Omental fat pad (tissue), 4 donors: Measurements from ENCODE around the gene ECSCR. TPM values are rescaled to one million over a fixed set of nuclear protein-coding genes. Genes with fewer than 3 reads are reported as not detected.

Source experiments
- ATAC-seq: fragments of 150-250 bp; one replicate; pipeline ENCODE4 v1.9.1; 2016; ENCODE audit warnings: mild to moderate bottlenecking, moderate library complexity; ENCODE audit not compliant: low FRiP score
- DNase-seq: peaks from one replicate; pipeline ENCODE4 v3.0.0-alpha.2; 2019; ENCODE audit warnings: low spot score
- CTCF ChIP-seq, 3 donors: fragments of 450-650 bp; IDR thresholded peaks; one replicate each; pipeline ENCODE4 v1.5.1; 2016 to 2017; ENCODE audit warnings: antibody characterized with exemption in 3 of 3, mild to moderate bottlenecking in 3 of 3, moderate library complexity in 2 of 3
- total RNA-seq, 4 donors: library from RNA; depleted of rRNA; stranded (reverse); fragments of >200 nt; gene quantifications; one replicate each; pipeline ENCODE4 v1.1.0, GENCODE V29; 2016

ECSCR gene
- total RNA-seq, 4 donors from 2014 or later = 17.9 to 57.4 (median 35.9) TPM

GRCh38 chr5:139438707-139439012 is 23.9 kb downstream of the ECSCR start:
- DNase-seq = no peak
- no peak for TF ChIP-seq CTCF (IDR thresholded peaks at IDR 0.05)
- no peak for ATAC-seq

GRCh38 chr5:139435676-139436075 is 26.9 kb downstream of the ECSCR start:
- no peak for TF ChIP-seq CTCF (IDR thresholded peaks at IDR 0.05)
- no peak for DNase-seq
- ATAC-seq = no peak

GRCh38 chr5:139431706-139432105 is 30.8 kb downstream of the ECSCR start:
- ATAC-seq = no peak
- no peak for TF ChIP-seq CTCF (IDR thresholded peaks at IDR 0.05)
- DNase-seq = no peak

GRCh38 chr5:139430015-139430414 is 32.5 kb downstream of the ECSCR start:
- DNase-seq = no peak
- no peak for TF ChIP-seq CTCF (IDR thresholded peaks at IDR 0.05)
- no peak for ATAC-seq

GRCh38 chr5:139426203-139426885 is 36.2 kb downstream of the ECSCR start:
- ATAC-seq = no peak
- no peak for TF ChIP-seq CTCF (IDR thresholded peaks at IDR 0.05)

GRCh38 chr5:139425497-139425896 is 37.0 kb downstream of the ECSCR start:
- no peak for ATAC-seq
- DNase-seq = no peak
- no peak for TF ChIP-seq CTCF (IDR thresholded peaks at IDR 0.05)

More at GRCh38 chr5:139426203-139426885, 36.2 kb downstream of the ECSCR start:
- DNase-seq = no peak

- no peak for DNase-seq
These were observed 40.1 kb downstream of the ECSCR start for GRCh38 chr5:139422307-139422893.

More at GRCh38 chr5:139422307-139422893, 40.1 kb downstream of the ECSCR start:
- no peak for TF ChIP-seq CTCF (IDR thresholded peaks at IDR 0.05)
- ATAC-seq = peak; percentile 78
